Measurements from ENCODE around the gene SLC34A1.
A peak's percentile ranks its signal among the peaks of the same experiment; 100 is the strongest.

SLC34A1 gene

GRCh38 chr5:177388521-177389052 lies 4.4 kb downstream of the SLC34A1 start:
- no peak for DNase-seq (ENCODE audit: low read depth in 2 of 2)

- DNase-seq (ENCODE audit: low read depth in 2 of 2): no peak
Observed at GRCh38 chr5:177389241-177390169, 5.3 kb downstream of the SLC34A1 start.

- DNase-seq (ENCODE audit: low read depth in 2 of 2): peak; percentile 70 to 77
Observed at GRCh38 chr5:177390363-177391300, 6.4 kb downstream of the SLC34A1 start.

GRCh38 chr5:177392765-177393164 lies 8.5 kb downstream of the SLC34A1 start:
- DNase-seq (ENCODE audit: low read depth in 2 of 2): no peak

- DNase-seq (ENCODE audit: low read depth in 2 of 2): no peak
Observed at GRCh38 chr5:177393206-177393765, 9.1 kb downstream of the SLC34A1 start.

- DNase-seq (ENCODE audit: low read depth in 2 of 2): no peak
Observed at GRCh38 chr5:177393990-177394389, 9.8 kb downstream of the SLC34A1 start.

- DNase-seq (ENCODE audit: low read depth in 2 of 2): no peak
Observed at GRCh38 chr5:177396078-177396477, 11.8 kb downstream of the SLC34A1 start.

GRCh38 chr5:177396807-177397206 lies 12.6 kb downstream of the SLC34A1 start:
- DNase-seq (ENCODE audit: low read depth in 2 of 2): no peak

GRCh38 chr5:177397875-177398390 lies 13.7 kb downstream of the SLC34A1 start:
- DNase-seq (ENCODE audit: low read depth in 2 of 2): no peak

GRCh38 chr5:177399997-177400868 lies 16.0 kb downstream of the SLC34A1 start, which contains the start of gene PFN3:
PFN3 (minus strand) TSS chr5:177400661; CDS start chr5:177400576, 85 bp downstream.
- DNase-seq (ENCODE audit: low read depth in 2 of 2): no peak

- DNase-seq (ENCODE audit: low read depth in 2 of 2): peak; percentile 27 to 51
Observed at GRCh38 chr5:177402271-177403043, 18.2 kb downstream of the SLC34A1 start.

- DNase-seq (ENCODE audit: low read depth in 2 of 2): no peak
Observed at GRCh38 chr5:177403102-177403791, 19.0 kb downstream of the SLC34A1 start.

GRCh38 chr5:177403792-177404640 lies 19.8 kb downstream of the SLC34A1 start:
- DNase-seq (ENCODE audit: low read depth in 2 of 2): peak; percentile 68 to 76

- no peak for DNase-seq (ENCODE audit: low read depth in 2 of 2)
Observed at GRCh38 chr5:177404641-177405179, 20.5 kb downstream of the SLC34A1 start.

- DNase-seq (ENCODE audit: low read depth in 2 of 2): no peak
Observed at GRCh38 chr5:177405312-177405711, 21.1 kb downstream of the SLC34A1 start.

- no peak for DNase-seq (ENCODE audit: low read depth in 2 of 2)
Observed at GRCh38 chr5:177405805-177406204, 21.6 kb downstream of the SLC34A1 start.

- DNase-seq (ENCODE audit: low read depth in 2 of 2): no peak
Observed at GRCh38 chr5:177409043-177409801, 25.0 kb downstream of the SLC34A1 start, which contains the start of gene F12. F12 (minus strand) TSS chr5:177409564; CDS start chr5:177409527, 37 bp downstream.

Data from stimulated activated CD8-positive, alpha-beta memory T cell treated with anti-CD3 and anti-CD28 coated beads, Interleukin-2, amount 100 ng/mL, for 1 hour (primary cell).